GM21381 (cell line): Measurements from ENCODE around the gene AVL9.
A peak's percentile ranks its signal among the peaks of the same experiment; 100 is the strongest.
"Not testable (repeated sequence)": the region's sequence is repeated elsewhere in the genome, so short reads cannot be mapped to it uniquely, and the experiment has no call there.

Experiments
- ATAC-seq: cut with Tn5 transposase; IDR thresholded peaks from one replicate; pipeline ENCODE4 v1.9.1; 2021; ENCODE audit warnings: mild to moderate bottlenecking, moderate library complexity; ENCODE audit not compliant: unreplicated experiment

The AVL9 gene

GRCh38 chr7:32494946-32495297 is 367 bp upstream of the AVL9 start:
- ATAC-seq = peak; percentile 5

GRCh38 chr7:32496052-32496813 is 944 bp downstream of the AVL9 start:
- peak; percentile 1 for ATAC-seq

DNA sequence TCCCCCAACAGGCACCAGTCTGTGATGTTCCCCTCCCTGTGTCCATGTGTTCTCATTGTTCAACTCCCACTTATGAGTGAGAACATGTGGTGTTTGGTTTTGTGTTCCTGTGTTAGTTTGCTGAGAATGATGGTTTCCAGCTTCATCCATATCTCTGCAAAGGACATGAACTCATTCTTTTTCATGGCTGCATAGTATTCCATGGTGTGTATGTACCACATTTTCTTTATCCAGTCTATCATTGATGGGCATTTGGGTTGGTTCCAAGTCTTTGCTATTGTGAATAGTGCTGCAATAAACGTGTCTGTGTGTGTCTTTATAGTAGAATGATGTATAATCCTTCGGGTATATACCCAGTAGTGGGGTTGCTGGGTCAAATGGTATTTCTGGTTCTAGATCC is 4.5 kb downstream of the AVL9 start:
- ATAC-seq = not testable (repeated sequence)

- ATAC-seq = not testable (repeated sequence)
Measured at GRCh38 chr7:32500216-32500615, 4.9 kb downstream of the AVL9 start.

DNA sequence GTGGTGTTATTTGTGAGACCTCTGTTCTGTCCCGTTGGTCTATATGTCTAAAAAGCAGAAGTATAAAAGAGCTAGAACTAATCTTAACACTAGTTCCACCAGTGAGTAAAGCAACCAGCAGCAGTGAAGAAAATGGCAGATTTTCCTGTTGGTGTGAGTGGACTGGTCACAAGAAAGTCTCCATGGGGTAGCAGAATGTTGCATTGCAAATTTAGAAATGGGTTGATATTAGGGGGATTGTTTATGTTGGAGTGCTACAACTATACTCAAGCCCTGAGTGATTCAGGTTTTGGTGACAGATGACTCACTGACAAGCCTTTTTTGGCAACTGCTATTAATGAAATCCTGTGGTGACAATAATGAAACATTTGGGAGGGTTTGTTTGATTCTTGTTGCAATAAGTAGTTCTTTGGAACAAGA is 5.6 kb downstream of the AVL9 start:
- ATAC-seq = no peak

DNA sequence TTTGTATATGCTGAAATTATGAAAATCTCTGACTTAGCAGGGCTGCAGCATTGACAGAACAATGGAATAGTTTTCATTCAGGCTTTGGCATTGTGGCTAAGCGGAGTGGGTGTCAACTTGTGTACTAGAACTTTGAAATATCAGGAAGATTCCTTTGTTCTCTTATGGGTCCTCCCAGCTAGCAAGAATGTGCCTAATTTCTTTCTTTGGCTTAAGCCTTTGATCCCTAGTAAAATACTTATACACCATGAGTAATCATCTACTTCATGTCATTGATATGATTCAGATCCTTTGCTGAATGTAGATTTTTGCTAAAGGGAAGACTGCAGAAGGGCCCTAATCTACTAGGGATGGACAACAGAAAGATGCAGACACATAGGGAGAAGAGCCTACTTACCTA is 6.2 kb downstream of the AVL9 start:
- ATAC-seq = no peak

DNA sequence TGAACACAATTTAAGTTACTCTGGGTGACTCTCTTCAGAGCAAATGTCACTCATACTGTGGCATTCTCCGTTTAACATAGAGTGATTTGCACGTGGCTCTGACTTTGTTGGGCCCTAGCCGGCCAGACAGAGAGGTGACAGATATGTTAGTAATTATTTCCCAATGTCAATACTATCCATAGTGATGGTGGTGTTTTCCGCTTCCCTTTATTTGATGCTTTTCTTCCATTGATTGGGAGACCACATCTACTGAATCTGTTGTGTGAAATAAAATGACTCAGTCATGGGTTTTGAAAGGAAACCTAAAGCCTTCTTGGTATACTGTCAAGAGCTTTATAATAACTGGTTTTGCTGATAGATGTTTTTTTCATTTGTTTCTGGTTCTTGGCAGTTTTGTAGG is 7.4 kb downstream of the AVL9 start:
- no peak for ATAC-seq

DNA sequence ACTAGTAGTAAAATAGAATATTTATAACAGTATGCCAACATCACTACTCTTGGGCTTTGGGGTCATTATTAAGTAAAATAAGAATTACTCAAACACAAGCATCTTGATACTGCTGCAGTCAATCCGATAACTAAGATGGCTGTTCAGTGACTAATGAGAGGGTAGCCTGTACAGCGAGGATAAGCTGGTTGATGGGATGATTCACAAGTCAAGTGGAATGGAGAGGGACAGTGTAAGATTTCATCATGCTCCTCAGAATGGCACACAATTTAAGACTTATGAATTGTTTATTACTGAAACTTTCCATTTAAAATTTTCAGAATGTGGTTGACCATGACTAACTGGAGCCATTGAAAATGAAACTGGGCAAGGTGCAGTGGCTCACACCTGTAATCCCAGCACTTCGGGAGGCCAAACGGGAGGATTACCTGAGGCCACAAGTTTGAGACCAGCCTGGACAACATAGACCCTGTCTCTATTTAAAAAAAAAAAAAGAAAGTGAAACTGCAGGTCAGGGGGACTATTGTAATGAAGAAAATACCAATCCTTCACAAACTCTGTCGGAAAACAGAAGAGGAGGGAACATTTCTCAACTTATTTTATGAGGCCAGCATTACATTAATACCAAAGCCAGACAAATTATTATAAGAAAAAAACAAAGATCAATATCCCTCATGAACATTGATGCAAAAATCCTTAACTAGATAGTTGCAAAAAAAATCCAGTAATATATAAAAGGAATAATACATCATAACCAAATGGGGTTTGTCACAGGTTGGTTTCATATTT is 11.2 kb downstream of the AVL9 start:
- peak; percentile 81 for ATAC-seq

- no peak for ATAC-seq
Measured at GRCh38 chr7:32507414-32507813, 12.1 kb downstream of the AVL9 start.

- no peak for ATAC-seq
Measured at GRCh38 chr7:32511791-32512190, 16.5 kb downstream of the AVL9 start.

DNA sequence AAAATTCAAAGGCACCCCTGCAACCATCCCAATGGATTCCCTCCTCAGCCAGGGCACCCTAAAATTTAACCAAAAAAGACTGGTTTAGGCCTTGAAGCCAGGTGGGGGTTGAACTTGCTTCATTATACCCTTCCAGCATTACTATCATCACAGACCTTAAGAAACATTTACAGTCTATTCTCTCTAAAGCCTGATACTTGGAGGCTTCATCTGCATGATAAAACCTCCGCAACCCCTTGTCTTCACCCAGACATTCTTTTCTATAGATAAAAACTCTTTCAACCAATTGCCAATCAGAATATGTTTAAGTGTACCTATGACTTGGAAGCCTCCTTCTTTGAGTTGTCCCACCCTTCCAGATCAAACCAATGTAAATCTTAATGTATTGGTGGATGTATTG is 17.9 kb downstream of the AVL9 start:
- ATAC-seq = no peak

GRCh38 chr7:32515890-32516550 is 20.7 kb downstream of the AVL9 start:
- ATAC-seq = peak; percentile 78

- no peak for ATAC-seq
Measured at GRCh38 chr7:32516551-32517100, 21.3 kb downstream of the AVL9 start.

GRCh38 chr7:32518534-32519140 is 23.3 kb downstream of the AVL9 start:
- ATAC-seq = no peak

- ATAC-seq = no peak
Measured at GRCh38 chr7:32519763-32520162, 24.5 kb downstream of the AVL9 start.

GRCh38 chr7:32522746-32523530 is 27.6 kb downstream of the AVL9 start:
- ATAC-seq = no peak

DNA sequence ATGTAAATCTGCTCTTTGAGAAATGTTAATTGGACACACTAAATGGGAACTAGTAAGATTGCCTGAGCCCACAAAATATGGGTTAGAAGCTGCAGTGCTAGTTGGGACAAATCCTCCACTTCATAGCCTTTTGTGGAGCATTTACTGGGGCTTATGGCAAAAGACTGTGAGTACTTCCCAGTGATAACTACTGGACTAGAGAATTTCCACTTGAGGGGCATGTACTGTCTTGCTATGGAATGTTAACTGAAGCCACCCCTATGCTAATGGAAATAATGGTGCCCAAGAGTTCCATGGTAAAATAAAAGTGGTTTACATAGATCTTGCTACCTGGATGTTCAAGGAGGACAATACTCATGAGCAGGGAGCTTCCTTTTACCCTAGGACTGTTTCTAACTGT is 29.3 kb downstream of the AVL9 start:
- no peak for ATAC-seq

- ATAC-seq = no peak
Measured at GRCh38 chr7:32525839-32526238, 30.6 kb downstream of the AVL9 start.

- ATAC-seq = no peak
Measured at GRCh38 chr7:32531402-32531801, 36.1 kb downstream of the AVL9 start.

DNA sequence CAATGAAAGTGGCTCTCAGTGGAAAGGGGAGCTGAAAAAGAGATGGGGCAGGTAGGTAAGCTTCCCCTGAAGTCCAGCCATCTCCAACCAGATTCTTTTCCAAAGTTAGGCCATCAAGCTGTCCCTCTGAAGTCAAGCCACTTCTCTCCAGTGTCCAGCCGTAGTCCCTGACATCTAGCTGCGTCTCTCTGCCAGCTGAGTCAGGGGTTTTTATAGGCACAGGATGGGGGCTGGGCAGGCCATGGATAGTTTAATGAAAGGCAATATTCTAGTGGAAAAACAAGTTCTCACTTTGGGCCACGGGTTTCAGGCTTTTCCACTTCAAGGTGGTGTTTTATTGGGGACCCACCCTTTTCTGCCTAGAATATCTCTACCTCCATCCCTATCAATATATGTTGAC is 36.8 kb downstream of the AVL9 start:
- ATAC-seq = no peak
